C4-2B (cell line): Measurements from ENCODE around the gene PREB.

ENCODE experiments used
- CTCF ChIP-seq: fragments of 450-650 bp; conservative IDR thresholded peaks from 2 replicates; pipeline ENCODE4 v1.5.1; 2017; ENCODE audit warnings: mild to moderate bottlenecking
- ZFX ChIP-seq: fragments of 450-650 bp; IDR thresholded peaks from 2 replicates; pipeline ENCODE4 v1.6.1; 2017

- TF ChIP-seq CTCF (no peak), ZFX (no peak)
These were observed 1.1 kb downstream of the PREB start for GRCh38 chr2:27133195-27133875.
